Omental fat pad (tissue), 4 donors: Measurements from ENCODE around the gene ADAP1. TPM values are rescaled to one million over a fixed set of nuclear protein-coding genes. Genes with fewer than 3 reads are reported as not detected.

Experiments
- ATAC-seq: fragments of 150-250 bp; one replicate; pipeline ENCODE4 v1.9.1; 2016; ENCODE audit warnings: mild to moderate bottlenecking, moderate library complexity; ENCODE audit not compliant: low FRiP score
- DNase-seq: peaks from one replicate; pipeline ENCODE4 v3.0.0-alpha.2; 2019; ENCODE audit warnings: low spot score
- CTCF ChIP-seq, 3 donors: fragments of 450-650 bp; IDR thresholded peaks; one replicate each; pipeline ENCODE4 v1.5.1; 2016 to 2017; ENCODE audit warnings: antibody characterized with exemption in 3 of 3, mild to moderate bottlenecking in 3 of 3, moderate library complexity in 2 of 3
- total RNA-seq, 4 donors: library from RNA; depleted of rRNA; stranded (reverse); fragments of >200 nt; gene quantifications; one replicate each; pipeline ENCODE4 v1.1.0, GENCODE V29; 2016

Gene ADAP1
- total RNA-seq, 4 donors from 2014 or later: 6.7 to 21.7 (median 14.4) TPM

GRCh38 chr7:996079-996872, 41.8 kb upstream of the ADAP1 start:
- DNase-seq: no peak
- no peak for ATAC-seq
- no peak for TF ChIP-seq CTCF (IDR thresholded peaks at IDR 0.05)

DNA sequence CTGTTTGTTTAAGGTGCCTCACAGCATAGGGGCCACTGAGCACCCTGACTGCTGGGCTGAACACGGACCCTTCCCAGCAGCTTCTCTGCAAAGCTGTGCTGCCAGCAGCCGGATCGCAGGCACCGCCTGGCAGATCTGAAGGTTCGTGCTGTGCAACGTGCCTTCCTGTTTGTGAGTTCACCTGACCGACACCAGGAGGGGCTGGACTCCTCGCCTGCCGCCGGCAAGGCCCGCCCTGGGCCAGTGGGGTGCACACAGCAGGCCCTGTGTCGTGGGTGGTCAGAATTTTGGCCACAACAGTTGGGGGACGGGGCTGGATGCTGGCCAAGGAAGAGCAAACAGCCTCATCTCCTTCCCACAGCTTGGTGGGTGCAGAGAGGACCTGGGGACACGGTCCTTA, 41.1 kb upstream of the ADAP1 start:
- ATAC-seq: no peak
- DNase-seq: no peak
- TF ChIP-seq CTCF (IDR thresholded peaks at IDR 0.05): no peak

GRCh38 chr7:994592-995308, 40.3 kb upstream of the ADAP1 start:
- no peak for DNase-seq
- no peak for ATAC-seq
- no peak for TF ChIP-seq CTCF (IDR thresholded peaks at IDR 0.05)

DNA sequence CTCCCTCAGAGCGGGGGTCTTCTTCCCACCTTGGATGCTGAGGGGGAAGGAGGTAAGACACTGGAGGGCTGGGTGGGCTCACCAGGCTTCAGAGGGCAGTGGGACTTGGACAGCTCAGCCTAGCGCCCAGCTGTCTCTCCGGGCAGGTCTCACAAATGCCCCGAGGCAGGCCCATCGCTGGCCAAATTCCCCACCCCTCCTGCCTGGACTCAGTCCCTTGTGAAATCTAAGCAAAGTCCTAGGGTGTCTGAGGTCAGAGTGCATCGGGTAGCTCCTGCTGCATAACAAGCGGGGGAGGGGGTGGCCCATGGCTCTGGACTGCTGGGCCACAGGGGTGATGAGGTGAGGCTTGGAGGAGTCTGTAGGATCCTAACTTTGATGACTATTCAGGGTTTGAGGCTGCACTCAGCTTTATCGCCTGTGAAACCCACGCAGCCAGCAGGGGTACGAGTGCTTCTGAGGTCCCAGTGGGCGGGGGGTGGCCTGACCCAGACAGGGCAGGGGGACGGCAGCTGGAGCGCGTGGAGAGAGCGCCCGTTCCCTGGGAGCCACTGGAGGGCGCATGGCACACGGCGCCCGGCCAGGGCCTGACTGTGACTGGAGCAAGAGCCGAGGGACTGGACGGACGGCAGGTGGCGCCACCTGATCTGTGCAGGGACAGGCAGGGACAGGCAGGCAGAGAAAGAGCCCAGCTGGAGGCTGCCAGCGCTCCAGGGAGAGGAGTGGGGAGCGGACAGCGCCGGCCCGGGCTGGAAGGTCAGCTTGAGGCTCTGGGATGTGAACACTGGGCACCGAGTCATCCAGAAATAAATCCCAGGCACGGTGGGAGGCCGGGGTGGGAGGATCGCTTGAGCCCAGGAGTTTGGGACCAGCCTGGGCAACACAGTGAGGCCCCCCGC, 38.5 kb upstream of the ADAP1 start:
- peak; percentile 85 for DNase-seq

GRCh38 chr7:991729-992656, 37.5 kb upstream of the ADAP1 start:
- ATAC-seq: no peak
- no peak for TF ChIP-seq CTCF (IDR thresholded peaks at IDR 0.05)
- DNase-seq: no peak

More for the DNA sequence above, 38.5 kb upstream of the ADAP1 start:
- ATAC-seq: peak; percentile 95
- peak in 1 of 3 donors; percentile 98 for TF ChIP-seq CTCF (IDR thresholded peaks at IDR 0.05)
